Measurements from ENCODE around the gene RFXANK.

DNA sequence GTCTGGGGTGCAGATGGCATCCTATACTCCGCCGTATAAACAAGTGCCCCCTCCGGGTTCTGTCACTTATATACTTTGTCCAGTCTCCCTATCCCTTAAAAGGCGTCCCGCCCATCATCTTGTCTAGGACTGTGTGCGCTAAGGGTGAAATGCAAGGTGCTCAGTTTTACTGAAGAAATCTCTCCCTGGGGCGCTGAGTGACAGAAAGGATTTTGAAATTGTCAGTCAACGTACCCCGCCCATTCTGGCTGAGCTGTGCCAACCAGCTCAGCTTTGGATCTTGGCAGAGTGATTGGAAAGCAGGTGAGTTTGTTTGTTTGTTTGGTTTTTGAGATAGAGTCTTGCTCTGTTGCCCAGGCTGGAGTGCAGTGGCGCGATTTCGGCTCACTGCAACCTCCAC lies 49.7 kb upstream of the RFXANK start:
- TF ChIP-seq FOXK2 (IDR thresholded peaks at IDR 0.05), result no peak
- no peak for TF ChIP-seq TARDBP (IDR thresholded peaks at IDR 0.05)
- no peak for TF ChIP-seq NFRKB (IDR thresholded peaks at IDR 0.05)
- TF ChIP-seq ELF4 (IDR thresholded peaks at IDR 0.05), result no peak
- TF ChIP-seq L3MBTL2 (conservative IDR thresholded peaks at IDR 0.05), result no peak
- no peak for TF ChIP-seq ARNT (IDR thresholded peaks at IDR 0.05)
- TF ChIP-seq LEF1 (IDR thresholded peaks at IDR 0.05; ENCODE audit: borderline replicate concordance), result no peak
- no peak for TF ChIP-seq SP1 (IDR thresholded peaks at IDR 0.05)
- TF ChIP-seq, protein P1, sequence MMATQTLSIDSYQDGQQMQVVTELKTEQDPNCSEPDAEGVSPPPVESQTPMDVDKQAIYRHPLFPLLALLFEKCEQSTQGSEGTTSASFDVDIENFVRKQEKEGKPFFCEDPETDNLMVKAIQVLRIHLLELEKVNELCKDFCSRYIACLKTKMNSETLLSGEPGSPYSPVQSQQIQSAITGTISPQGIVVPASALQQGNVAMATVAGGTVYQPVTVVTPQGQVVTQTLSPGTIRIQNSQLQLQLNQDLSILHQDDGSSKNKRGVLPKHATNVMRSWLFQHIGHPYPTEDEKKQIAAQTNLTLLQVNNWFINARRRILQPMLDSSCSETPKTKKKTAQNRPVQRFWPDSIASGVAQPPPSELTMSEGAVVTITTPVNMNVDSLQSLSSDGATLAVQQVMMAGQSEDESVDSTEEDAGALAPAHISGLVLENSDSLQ (IDR thresholded peaks at IDR 0.05), result no peak
